WTC11 (cell line): ENCODE results near the gene LMO1.

Experiments used
- GRHL2 ChIP-seq: fragments of 250-450 bp; sonication (Bioruptor Pico); IDR thresholded peaks from 2 replicates; pipeline ENCODE4 v1.8.0; 2022; ENCODE audit warnings: mild to moderate bottlenecking, moderate library complexity; ENCODE audit not compliant: insufficient replicate concordance, severe bottlenecking
- IRF2 ChIP-seq: sonication (generic); formaldehyde crosslinking; IDR thresholded peaks from 2 replicates; pipeline ENCODE4 v1.8.0; 2022; ENCODE audit warnings: low read depth, missing genetic modification reagents, borderline replicate concordance
- TF ChIP-seq, protein P1 (sequence below): fragments of 200-600 bp; IDR thresholded peaks from 2 replicates; pipeline ENCODE4 v1.8.0; 2022; ENCODE audit warnings: antibody characterized with exemption

DNA sequence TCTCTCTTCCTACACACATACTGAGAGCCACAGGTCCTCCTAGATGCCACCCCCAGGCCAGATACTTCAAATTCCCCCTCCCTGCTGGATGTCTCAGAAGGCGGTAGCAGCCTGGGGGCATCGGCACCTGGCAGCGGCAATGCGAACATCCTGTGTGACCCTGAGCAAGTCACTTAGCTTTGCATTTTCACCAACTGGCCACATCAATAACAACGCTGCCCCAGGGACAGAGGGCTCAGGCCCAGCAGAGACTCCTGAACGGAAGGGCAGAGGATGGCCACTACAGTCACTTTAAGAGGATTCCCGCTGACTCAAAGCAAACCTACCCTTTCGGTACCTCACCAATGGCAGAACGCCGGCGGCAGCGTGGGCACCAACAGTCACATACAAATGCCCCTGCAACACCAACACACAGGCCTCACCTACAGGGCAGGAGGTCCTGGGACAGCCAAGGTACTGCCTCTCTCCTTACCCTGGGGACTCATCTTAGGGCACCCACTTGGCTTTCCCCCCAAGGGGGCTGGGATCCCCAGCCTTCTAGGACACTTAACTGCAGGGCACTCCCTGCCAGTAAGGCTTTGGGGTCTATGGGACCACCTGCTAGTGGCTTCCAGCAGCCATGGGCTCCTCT lies 1.6 kb downstream of the LMO1 start:
- no peak for TF ChIP-seq GRHL2 (CRISPR knock-in tag)
- TF ChIP-seq, protein P1, sequence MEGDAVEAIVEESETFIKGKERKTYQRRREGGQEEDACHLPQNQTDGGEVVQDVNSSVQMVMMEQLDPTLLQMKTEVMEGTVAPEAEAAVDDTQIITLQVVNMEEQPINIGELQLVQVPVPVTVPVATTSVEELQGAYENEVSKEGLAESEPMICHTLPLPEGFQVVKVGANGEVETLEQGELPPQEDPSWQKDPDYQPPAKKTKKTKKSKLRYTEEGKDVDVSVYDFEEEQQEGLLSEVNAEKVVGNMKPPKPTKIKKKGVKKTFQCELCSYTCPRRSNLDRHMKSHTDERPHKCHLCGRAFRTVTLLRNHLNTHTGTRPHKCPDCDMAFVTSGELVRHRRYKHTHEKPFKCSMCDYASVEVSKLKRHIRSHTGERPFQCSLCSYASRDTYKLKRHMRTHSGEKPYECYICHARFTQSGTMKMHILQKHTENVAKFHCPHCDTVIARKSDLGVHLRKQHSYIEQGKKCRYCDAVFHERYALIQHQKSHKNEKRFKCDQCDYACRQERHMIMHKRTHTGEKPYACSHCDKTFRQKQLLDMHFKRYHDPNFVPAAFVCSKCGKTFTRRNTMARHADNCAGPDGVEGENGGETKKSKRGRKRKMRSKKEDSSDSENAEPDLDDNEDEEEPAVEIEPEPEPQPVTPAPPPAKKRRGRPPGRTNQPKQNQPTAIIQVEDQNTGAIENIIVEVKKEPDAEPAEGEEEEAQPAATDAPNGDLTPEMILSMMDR, result no peak
- no peak for TF ChIP-seq IRF2 (CRISPR knock-in tag)
